Measurements from ENCODE around the gene TMEM88.

DNA sequence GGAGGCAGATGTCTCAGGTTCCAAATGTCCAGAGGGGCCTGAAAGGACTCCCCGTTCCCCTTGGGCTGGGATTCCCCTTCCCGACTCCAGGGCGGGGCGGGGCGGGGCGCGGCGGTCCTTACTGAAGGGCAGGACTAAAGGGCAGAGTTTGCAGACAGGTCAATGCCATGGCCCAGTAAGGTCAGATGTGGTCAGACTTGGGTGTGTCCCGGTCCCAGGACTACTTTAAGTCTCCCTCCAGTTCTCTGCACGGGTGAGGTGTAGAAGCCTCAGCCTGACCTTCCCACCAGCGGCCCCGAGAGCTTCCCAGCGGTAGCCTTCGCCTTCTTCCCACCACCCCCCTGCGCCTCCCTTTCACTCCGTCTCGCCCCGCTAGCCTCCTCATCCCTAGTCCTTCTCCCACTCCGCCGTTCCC, 20.3 kb upstream of the TMEM88 start:
- TF ChIP-seq, protein P1, sequence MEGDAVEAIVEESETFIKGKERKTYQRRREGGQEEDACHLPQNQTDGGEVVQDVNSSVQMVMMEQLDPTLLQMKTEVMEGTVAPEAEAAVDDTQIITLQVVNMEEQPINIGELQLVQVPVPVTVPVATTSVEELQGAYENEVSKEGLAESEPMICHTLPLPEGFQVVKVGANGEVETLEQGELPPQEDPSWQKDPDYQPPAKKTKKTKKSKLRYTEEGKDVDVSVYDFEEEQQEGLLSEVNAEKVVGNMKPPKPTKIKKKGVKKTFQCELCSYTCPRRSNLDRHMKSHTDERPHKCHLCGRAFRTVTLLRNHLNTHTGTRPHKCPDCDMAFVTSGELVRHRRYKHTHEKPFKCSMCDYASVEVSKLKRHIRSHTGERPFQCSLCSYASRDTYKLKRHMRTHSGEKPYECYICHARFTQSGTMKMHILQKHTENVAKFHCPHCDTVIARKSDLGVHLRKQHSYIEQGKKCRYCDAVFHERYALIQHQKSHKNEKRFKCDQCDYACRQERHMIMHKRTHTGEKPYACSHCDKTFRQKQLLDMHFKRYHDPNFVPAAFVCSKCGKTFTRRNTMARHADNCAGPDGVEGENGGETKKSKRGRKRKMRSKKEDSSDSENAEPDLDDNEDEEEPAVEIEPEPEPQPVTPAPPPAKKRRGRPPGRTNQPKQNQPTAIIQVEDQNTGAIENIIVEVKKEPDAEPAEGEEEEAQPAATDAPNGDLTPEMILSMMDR (IDR thresholded peaks at IDR 0.05): no peak
- TF ChIP-seq POLR2AphosphoS5 (IDR thresholded peaks at IDR 0.05) (peak; percentile 11), POLR2A (IDR thresholded peaks at IDR 0.05) (peak in 1 of 2 donors; percentile 8)

Data from gastroesophageal sphincter (tissue), 3 donors.